ENCODE measurements around the gene SPINK4. TPM values are rescaled to one million over a fixed set of nuclear protein-coding genes. Genes with fewer than 3 reads are reported as not detected.

The SPINK4 gene
- total RNA-seq, 1 donor from 2014 or later: not detected

DNA sequence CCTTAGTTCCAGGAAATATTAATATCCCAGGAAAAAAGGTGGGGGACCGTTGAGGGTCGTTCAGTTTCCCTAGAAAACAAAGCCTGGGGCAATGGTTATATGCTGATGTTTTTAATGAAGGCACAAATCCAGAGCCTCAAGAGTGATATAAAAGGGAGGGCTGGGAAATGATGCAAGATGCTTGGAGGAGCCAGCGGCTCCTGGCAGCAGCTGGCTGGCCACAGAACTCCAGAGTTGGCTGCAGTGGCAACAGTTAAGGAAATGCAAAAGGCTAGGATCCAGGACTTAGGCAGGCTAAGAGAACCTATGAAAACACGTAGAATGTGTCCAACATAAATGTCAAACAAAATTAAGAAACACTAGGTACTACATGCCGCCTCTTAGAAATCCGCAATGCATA lies 41.8 kb upstream of the SPINK4 start:
- Histone ChIP-seq H3K36me3 (no peaks in the 10 kb centered on the region), H3K27me3 (no peaks in the 10 kb centered on the region), H3K4me1 (peaks cover 6% of the 10 kb centered on the region), H3K4me3 (no peak overlapping the region), H3K9me3 (no peaks in the 10 kb centered on the region), H3K27ac (no peak overlapping the region)
- TF ChIP-seq, protein P1, sequence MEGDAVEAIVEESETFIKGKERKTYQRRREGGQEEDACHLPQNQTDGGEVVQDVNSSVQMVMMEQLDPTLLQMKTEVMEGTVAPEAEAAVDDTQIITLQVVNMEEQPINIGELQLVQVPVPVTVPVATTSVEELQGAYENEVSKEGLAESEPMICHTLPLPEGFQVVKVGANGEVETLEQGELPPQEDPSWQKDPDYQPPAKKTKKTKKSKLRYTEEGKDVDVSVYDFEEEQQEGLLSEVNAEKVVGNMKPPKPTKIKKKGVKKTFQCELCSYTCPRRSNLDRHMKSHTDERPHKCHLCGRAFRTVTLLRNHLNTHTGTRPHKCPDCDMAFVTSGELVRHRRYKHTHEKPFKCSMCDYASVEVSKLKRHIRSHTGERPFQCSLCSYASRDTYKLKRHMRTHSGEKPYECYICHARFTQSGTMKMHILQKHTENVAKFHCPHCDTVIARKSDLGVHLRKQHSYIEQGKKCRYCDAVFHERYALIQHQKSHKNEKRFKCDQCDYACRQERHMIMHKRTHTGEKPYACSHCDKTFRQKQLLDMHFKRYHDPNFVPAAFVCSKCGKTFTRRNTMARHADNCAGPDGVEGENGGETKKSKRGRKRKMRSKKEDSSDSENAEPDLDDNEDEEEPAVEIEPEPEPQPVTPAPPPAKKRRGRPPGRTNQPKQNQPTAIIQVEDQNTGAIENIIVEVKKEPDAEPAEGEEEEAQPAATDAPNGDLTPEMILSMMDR (IDR thresholded peaks at IDR 0.05): no peak
- DNase-seq (no peak), ATAC-seq (peak; percentile 53)
- intact Hi-C loops (cut with DNase I): no loop called here

DNA sequence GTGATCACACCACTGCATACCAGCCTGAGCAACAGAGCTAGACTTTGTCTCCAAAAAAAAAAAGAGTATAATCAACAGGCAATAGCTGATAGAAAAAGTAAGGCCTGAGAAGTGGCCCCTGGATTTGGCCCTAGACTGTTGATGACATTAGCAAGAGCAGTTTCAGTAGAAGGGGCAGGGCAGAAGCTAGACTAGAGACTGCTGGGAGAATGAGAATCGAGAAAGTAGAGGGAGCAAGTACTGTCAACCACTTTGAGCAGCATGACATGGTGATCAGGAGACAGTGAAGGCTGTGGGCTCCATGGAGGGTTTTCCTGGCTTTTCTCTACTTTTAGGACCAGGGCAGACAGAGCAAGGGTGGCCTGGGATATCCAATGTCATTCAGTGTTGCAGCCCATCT lies 37.9 kb upstream of the SPINK4 start:
- H3K4me3 ChIP-seq: no peak overlapping the region
- TF ChIP-seq, protein P1 (IDR thresholded peaks at IDR 0.05): no peak
- no peaks in the 10 kb centered on the region for H3K36me3 ChIP-seq
- H3K27ac ChIP-seq: no peak overlapping the region
- ATAC-seq: no peak
- H3K9me3 ChIP-seq: no peaks in the 10 kb centered on the region
- intact Hi-C loops (cut with DNase I): no loop called here
- no peaks in the 10 kb centered on the region for H3K27me3 ChIP-seq
- no peak for DNase-seq
- peaks cover 6% of the 10 kb centered on the region for H3K4me1 ChIP-seq

DNA sequence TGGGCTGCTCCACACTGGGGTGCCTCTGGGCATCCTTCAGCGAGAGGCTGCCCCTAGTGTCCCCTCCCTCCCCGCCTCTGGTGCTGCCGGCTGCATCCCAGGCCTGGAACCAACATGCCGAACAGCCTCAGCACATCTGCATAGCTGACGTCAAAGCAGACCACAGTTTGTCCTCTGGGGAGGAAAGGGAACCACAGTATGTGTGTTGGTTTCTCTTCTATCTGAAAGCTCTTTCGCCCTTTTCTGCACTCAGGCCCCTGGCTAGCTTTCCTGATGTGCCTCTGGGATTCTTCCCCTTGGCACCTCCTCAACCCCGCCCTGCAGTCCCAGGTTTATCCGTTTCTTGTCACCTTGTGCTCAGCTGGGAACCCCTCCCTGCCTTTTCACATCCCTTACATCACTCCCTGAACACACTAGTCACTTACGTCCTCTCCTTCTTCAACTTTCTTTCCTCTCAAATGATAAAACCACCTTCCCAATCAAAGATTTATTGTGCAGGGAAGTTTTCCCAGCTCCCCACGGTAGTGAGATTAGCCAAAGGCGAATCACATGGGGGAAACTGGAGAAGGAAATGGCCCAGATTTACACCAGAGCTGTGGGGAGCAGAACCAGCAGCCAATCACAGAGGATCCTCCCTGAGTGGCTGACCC lies 37.3 kb upstream of the SPINK4 start:
- no peak overlapping the region for H3K27ac ChIP-seq
- peaks cover 4% of the 10 kb centered on the region for H3K4me1 ChIP-seq
- intact Hi-C loops (cut with DNase I): no loop called here
- no peak overlapping the region for H3K4me3 ChIP-seq
- TF ChIP-seq, protein P1 (IDR thresholded peaks at IDR 0.05): no peak
- H3K36me3 ChIP-seq: no peaks in the 10 kb centered on the region
- DNase-seq (no peak), ATAC-seq (peak; percentile 82)
- H3K27me3 ChIP-seq: no peaks in the 10 kb centered on the region
- H3K9me3 ChIP-seq: no peaks in the 10 kb centered on the region

DNA sequence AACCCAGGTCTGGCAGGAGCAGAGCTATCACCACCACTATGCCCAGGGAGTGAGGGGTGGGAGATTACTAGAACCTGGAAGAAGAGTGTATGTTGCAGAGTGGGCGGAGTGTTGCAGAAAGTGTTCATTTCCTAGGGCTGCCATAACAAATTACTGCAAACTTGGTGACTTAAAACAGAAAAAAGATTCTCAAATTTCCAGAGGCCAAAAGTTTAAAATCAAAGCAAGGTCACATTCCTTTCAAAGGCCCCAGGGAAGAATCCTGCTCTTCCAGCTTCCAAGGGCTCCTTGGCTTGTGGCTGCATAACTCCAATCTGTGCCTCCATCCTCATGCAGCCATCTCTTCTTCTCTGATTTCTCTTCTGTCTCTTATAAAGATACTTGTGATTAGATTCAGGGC lies 30.6 kb upstream of the SPINK4 start:
- H3K27me3 ChIP-seq: no peaks in the 10 kb centered on the region
- H3K4me3 ChIP-seq: no peak overlapping the region
- H3K36me3 ChIP-seq: no peaks in the 10 kb centered on the region
- no peaks in the 10 kb centered on the region for H3K4me1 ChIP-seq
- no peak overlapping the region for H3K27ac ChIP-seq
- ATAC-seq (no peak), DNase-seq (no peak)
- TF ChIP-seq, protein P1 (IDR thresholded peaks at IDR 0.05): no peak
- H3K9me3 ChIP-seq: no peaks in the 10 kb centered on the region
- intact Hi-C loops (cut with DNase I): no loop called here

DNA sequence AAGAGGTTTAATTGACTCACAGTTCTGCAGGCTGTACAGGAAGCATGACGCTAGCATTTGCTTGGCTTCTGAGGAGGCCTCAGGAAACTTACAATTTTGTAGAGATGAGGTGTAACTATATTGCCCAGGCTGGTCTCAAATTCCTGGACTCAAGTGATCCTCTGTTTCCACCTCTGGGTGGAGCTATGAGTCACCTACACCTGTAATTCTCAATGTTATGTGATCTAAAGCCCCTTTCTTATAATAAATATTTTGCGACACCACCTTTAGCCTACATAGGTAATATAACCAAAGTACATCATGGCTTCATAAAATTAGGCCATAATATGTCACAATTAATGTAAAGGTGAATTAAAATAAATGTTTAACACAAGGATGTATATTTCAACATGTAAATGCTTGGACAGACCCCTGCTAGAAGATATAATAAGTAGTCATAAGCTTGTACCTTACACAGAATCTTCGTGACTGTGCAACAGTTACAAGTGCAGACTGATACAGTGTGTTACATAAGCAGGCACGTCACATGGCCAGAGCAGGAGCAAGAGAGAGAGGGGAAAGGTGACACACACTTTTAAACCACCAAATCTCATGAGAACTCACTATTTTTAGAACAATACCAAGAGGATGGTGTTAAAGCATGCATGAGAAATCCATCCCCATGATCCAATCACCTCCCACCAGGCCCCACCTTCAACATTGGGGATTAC lies 29.8 kb upstream of the SPINK4 start:
- Histone ChIP-seq H3K27me3 (no peaks in the 10 kb centered on the region), H3K4me3 (no peak overlapping the region), H3K4me1 (no peaks in the 10 kb centered on the region), H3K36me3 (no peaks in the 10 kb centered on the region), H3K27ac (no peak overlapping the region), H3K9me3 (no peaks in the 10 kb centered on the region)
- TF ChIP-seq, protein P1 (IDR thresholded peaks at IDR 0.05): no peak
- intact Hi-C loops (cut with DNase I): no loop called here
- ATAC-seq (peak; percentile 17), DNase-seq (no peak)
